HL-60 (cell line): Measurements from ENCODE around the gene SREK1IP1.

Experiments used
- GABPA ChIP-seq: IDR thresholded peaks from 2 replicates; pipeline ENCODE4 v1.6.1; 2012; ENCODE audit warnings: low read depth
- TF ChIP-seq, protein P1 (sequence below): IDR thresholded peaks from one replicate; pipeline ENCODE4 v1.5.1; 2011; ENCODE audit warnings: low read length, control low read depth, inconsistent platforms; ENCODE audit not compliant: insufficient read depth

GRCh38 chr5:64806537-64806936 is 38.0 kb upstream of the SREK1IP1 start:
- TF ChIP-seq, protein P1, sequence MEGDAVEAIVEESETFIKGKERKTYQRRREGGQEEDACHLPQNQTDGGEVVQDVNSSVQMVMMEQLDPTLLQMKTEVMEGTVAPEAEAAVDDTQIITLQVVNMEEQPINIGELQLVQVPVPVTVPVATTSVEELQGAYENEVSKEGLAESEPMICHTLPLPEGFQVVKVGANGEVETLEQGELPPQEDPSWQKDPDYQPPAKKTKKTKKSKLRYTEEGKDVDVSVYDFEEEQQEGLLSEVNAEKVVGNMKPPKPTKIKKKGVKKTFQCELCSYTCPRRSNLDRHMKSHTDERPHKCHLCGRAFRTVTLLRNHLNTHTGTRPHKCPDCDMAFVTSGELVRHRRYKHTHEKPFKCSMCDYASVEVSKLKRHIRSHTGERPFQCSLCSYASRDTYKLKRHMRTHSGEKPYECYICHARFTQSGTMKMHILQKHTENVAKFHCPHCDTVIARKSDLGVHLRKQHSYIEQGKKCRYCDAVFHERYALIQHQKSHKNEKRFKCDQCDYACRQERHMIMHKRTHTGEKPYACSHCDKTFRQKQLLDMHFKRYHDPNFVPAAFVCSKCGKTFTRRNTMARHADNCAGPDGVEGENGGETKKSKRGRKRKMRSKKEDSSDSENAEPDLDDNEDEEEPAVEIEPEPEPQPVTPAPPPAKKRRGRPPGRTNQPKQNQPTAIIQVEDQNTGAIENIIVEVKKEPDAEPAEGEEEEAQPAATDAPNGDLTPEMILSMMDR: no peak
- no peak for TF ChIP-seq GABPA
